Left renal pelvis (tissue), 4 donors: ENCODE measurements around the gene EPB41L2. TPM values are rescaled to one million over a fixed set of nuclear protein-coding genes. Genes with fewer than 3 reads are reported as not detected.
"Not testable (repeated sequence)": the region's sequence is repeated elsewhere in the genome, so short reads cannot be mapped to it uniquely, and the experiment has no call there.

Source experiments
- DNase-seq, 4 donors: peaks; one replicate each; pipeline ENCODE4 v3.0.0-alpha.2; 2013; ENCODE audit warnings: low read depth in 4 of 4, low spot score in 3 of 4
- polyA plus RNA-seq, 4 donors: library from polyadenylated mRNA; unstranded; fragments of 120-200 nt; gene quantifications; one replicate each; pipeline ENCODE4 v1.2.1, GENCODE V29; 2013; ENCODE audit not compliant: insufficient read length in 4 of 4

The EPB41L2 gene
- polyA plus RNA-seq, 4 donors, result 147 to 448 (median 175) TPM

DNA sequence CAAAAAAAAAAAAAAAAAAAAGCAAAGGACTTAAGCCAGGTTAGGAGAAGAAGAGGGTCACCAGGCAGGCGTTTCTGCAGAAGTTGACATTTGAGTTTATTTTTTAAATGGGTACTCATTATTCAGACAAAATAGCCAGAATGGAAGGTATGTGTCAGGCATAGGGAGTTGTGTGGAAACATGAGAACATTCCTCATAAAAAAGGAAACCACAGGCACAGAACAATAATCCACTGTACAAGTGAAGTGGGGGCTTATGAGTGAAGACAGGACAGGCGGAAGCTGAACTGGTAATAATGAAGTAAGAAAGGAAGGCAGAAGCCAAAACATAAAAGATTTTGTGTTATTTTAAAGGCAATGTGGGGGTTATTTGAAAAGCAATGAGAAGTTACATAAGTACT, 104.6 kb downstream of the EPB41L2 start:
- DNase-seq, result no peak

DNA sequence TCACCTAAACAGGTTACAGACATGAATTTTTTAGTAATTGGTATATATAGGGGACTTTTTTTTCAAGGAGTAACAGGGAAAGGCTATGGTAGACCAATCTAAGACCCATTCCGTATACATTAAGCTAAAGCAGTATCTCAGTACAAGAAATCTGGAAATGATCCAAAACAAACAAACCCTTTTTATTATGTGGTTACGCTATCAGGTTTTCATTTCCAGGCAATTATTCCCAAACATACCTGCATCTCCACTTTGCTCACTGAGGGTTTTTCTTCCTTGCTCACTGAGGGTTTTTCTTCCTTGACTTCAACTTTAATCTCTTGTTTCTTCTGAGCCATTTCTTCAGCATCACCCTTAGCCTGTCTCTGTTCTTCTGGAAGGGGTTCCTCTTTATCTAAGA, 107.3 kb downstream of the EPB41L2 start:
- DNase-seq, result no peak

DNA sequence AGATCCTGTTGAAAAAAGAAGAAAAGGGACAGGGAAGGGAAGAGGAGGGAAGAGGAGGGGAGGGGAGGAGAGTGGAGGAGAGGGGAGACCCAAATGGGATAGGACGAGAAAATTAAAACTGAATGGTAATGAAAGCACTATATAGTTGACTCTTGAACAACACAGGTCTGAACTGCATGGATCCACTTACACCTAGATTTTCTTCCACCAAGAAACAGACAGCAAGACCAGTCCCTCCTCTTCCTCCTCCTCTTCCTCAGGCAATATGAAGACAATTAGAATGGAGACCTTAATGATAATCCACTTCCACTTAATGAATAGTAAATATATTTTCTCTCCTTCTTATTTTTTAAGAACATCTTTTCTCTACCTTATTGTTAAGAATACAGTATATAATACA, 113.5 kb downstream of the EPB41L2 start:
- DNase-seq, result no peak

DNA sequence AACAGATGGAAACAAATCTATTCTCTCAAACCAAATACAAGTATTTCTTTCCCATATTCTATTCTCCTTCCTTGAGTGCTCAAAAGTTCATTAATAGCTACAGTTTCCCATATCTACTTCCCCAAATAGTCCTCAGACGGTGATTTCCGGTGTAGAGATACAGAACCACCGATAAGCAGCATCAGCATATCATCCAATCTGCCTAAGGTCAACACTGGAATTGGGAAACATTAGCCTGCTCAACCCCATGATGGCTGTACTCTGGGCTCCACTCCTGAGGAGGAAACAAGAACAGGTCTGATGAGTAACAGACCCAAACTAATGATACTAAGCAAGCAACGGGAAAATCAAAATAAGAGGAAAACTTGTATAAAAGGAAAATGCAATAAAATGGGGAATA, 115.6 kb downstream of the EPB41L2 start:
- no peak for DNase-seq

DNA sequence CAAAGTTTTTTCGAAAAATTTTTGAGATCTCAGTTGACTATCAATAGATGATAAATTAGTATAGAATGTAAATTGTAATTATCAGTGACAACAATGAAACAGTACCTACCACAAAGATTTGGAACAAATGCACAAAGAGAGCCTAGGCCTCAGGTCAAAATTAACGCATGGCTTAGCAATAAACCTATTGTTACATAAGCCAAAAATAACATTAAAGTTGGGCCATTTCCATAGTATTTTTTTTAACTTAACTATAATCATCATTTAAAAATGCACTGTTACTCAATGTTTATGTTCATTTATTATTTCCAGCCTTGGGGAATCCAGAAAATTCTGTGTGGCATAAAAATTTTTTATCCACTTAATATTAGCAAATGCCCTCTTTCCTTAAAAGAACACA, 117.0 kb downstream of the EPB41L2 start:
- DNase-seq, result no peak

DNA sequence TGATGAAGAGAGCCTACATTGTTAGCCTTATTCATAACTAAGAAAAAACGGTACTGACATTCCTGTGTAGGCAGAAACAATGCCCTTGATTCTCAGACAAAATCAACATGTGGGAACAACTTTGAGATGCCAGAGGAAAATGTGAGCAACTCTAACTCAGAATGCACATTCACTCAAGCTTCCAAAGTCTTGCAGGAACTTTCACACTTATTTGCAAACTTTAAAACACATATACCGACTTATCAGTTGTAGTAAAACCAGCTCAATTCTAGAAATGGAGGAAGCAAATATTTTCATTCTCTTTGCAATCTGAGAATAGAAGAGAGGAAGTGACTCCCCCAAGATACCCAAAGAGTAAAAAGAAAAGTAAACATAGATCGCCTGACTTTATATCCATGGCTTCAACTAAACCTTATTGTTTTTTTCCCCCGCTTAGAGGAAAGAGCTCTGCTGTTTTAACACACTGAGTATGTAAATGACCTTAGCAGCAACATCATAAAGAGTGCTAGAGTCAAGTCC, 117.6 kb downstream of the EPB41L2 start:
- DNase-seq, result no peak

DNA sequence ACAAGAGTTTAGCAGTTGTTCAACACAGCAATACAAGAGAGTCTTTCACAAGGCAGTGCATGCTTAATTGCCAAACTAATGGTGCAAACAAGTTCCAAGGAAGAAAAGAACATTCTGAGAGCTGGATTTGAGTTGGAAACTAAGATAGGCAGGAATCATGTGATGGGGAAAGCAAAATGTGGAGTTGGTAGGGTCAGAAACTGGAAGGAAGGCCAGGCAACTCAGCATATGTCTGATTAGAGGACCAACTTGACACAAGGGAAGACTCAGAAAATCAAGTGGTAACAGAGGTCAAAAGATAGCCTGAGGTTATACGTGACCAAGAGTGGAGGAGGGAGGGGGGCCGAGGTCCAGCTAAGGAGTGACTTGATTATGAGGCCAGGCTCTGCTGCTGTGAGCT, 118.6 kb downstream of the EPB41L2 start:
- no peak for DNase-seq

DNA sequence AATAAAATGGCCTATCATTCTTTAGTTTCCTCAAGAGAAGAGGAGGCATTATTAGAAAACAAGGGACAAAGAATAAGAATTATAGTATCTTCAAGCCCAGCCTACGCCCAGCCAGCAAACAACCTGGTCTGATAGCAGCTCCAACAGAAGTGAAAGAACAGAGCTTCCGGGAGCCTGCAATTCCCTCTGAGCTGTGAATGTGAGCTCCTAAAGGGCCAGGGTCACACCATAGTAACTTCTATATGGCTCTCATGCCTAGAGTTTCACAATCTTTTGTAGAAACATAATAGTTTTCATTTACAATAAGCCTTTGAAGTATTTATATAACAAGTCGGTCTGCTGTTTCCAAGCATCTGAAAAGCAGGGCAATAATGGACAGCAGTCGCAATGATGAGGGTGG, 119.3 kb downstream of the EPB41L2 start:
- no peak for DNase-seq

DNA sequence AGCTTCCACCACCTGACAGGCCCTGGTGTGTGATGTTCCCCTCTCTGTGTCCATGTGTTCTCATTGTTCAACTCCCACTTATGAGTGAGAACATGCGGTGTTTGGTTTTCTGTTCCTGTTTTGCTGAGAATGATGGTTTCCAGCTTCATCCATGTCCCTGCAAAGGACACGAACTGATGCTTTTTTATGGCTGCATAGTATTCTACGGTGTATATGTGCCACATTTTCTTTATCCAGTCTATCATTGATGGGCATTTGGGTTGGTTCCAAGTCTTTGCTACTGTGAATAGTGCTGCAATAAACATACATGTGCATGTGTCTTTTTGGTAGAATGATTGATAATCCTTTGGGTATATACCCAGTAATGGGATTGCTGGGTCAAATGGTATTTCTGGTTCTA, 120.3 kb downstream of the EPB41L2 start:
- DNase-seq, result not testable (repeated sequence)

DNA sequence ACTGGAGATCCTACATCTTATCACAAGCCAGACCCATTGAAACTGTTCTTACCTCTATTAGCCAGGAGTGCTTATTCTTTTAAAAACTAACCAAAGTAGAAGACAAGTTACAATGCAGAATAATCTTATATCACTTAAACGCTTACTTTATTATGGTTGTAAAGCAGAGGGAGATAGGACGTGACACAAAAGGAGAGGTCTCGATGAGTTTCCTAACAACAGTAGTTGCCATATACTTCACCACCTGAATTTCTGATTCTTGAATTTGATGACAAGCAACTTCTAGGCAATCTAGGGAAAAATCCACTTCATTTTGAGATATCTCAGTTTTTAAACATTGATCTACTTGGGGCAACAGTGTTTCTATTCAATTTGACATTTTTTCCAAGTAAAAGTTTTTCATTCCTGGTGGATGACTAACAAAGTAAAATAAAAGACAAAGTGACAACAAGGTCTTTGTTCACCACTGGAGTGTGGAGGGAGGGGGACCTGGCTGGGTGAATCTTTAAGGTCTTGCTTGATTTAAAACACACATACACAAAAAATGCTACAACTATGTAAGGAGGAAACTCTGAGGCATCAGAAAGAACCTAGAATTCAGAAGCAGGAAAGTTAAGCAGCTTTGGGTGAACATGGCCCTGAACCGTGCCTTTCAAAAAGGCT, 125.0 kb downstream of the EPB41L2 start:
- DNase-seq, result no peak

DNA sequence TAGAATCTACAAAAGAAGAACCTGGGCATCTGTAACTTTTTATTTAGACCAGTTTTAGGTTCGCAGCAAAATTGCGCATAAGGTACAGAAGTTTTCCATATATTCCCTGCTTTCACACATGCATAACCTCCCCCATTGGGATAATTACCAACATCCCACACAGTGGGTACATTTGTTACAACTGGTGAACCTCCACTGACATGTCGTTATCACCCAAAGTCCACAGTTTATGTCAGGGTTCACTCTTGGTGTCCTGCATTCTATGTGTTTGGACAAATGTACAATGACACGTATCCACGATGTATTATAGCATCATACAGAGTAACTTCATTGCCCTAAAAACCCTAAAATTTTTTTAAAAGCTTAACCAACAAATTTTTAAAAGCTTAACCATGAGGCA, 126.1 kb downstream of the EPB41L2 start:
- no peak for DNase-seq

DNA sequence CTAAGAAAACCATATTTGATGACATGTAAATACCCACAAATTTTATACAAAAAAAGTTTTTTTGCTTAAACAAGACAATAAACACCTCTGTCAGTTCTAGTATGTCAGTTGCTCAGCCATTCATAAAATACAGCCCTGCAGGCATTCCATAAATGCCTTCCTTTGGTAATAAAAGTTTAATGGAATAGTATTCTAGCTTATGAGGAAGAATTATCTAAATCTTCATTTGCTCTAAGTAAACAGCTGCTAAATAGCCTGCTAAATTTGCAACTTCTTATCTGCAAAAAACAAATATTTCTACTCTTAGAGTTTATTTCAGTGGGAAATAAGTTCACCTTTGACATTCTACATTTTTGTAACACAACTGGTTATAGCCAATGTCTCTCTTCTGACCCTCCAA, 127.1 kb downstream of the EPB41L2 start:
- DNase-seq, result no peak

DNA sequence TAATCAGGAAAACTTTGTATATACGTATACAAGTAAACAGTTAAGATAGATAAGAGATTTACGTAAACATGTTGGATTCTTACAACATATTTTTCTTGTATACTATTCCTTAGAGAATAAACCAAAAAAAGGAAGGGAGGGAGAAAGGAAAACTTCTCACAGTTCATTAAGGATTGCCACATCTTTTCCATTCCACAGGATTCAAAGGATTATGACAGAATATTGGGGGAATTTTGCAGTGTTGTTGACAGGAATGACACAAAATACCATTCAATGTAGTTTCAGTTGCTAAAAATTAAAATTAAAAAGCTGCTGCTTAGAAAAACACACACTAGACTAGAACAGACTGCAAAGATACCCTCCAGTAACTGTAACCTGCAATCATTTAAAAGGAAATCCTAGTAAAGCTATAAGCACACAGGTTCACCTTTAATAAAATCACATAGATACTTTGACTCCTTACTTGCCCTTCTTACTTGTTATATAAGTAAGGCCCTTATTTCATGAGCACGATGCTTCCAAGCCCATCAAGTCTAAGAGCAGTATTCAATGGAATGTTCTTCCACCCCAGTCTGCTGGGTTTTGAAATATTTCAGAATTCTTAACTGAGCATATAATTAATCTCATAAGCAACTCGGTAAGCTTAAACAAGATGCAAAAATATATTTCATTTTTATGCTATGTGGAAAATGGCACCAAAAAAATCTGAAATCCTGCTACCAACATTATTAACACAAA, 128.0 kb downstream of the EPB41L2 start:
- DNase-seq, result no peak

DNA sequence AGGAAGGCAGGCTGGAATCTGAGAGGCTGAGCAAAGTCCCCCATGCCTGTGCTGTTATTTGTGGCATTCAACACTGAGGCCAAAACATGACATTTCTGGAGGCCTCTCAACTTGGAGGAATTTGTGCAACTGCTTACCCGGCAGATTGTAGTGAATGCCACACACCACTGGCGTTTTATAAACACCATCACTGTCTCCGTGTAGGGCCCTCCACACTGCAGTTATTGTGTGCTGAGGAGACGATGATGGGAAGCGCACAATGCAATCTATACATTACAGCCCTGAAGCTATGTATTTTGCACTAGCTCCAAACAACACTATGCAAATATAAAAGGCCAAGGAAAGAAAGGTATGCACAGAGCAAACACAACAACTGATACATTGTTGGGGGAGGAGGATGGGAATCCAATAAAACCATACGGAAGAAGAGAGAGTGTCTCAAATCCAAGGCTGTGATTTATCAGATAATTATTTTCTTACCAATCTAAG, 129.3 kb downstream of the EPB41L2 start:
- no peak for DNase-seq

DNA sequence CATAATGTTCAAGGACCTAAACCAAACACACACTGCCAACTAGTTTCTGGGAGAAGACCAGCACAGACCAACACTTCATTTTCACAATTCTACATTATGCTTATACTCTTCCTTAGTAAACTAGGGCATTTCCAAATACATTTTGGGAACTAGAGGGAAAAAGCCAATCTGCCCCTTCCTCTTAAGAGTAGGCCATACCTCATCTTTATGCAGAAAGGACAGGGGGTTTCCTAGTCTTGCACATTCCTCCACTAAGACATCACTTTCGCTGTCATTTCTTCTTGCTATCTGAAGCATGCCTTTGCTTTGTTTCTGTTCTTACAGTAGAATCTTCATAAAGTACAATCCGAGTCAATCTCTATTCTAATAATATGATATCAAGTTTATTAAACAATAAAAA, 130.1 kb downstream of the EPB41L2 start:
- no peak for DNase-seq

DNA sequence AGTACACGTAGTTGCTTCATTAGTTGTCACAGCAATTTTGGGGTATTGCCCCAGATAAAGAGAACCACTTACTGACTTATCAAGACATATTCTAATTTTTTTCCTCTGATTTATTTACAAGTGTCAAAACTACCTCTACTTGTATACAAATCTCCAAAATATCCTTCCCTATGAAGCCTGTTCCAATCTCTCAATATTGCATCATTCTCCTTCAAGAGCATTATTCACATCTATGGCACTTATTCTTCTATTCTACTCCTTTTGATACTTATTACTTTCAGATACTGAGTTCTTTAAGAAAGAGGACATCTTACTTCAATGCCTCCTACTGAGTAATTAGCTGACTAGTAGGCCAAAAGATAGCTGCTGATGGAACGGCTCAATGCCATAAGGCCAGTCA, 130.6 kb downstream of the EPB41L2 start:
- DNase-seq, result no peak

DNA sequence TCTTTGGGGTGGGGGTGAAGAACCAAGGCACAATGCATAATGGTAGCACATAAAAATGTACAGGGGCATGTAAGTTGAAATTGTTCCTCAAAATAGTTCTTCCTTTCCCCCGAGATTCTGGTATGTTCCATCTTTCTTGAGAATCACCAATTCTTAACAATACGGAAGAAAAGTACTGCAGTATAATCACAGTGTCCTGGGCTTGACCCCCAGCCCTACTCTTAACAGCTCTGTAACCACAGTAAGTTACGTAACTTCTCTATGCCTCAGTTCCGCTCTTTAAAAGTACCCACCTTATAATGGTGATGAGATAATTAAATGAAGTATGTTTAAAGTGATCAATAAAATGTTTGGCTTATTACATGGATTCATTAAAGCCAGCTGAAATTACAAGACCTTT, 131.4 kb downstream of the EPB41L2 start:
- DNase-seq, result no peak

DNA sequence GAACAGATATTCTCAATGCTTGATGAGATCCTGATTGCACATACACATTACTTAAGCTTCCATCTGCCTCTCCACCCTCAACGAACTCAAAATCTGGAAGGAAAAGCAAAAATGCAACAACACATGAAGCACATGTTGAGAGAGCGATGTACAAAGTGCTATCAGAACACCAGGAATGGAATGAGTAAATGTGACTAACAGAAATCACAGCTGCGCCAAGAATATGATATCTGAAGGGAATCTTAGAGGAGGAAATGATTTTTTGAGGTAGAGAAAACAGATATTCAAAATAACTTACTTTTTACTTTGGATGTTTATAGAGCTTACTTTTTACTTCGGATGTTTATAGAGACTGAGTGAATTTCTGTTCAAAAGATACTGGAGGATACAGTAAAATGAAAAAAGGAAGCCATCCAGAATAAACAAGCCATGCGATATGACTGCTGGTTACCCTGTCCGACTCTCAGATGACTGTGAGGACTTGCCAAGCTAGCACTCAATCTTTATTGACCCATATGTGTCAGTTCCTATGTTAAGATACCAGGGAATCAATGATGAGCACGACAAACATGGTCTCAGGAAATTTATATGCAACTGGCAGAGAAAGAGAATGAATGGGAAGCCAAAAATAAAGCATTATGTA, 133.9 kb downstream of the EPB41L2 start:
- DNase-seq, result no peak

DNA sequence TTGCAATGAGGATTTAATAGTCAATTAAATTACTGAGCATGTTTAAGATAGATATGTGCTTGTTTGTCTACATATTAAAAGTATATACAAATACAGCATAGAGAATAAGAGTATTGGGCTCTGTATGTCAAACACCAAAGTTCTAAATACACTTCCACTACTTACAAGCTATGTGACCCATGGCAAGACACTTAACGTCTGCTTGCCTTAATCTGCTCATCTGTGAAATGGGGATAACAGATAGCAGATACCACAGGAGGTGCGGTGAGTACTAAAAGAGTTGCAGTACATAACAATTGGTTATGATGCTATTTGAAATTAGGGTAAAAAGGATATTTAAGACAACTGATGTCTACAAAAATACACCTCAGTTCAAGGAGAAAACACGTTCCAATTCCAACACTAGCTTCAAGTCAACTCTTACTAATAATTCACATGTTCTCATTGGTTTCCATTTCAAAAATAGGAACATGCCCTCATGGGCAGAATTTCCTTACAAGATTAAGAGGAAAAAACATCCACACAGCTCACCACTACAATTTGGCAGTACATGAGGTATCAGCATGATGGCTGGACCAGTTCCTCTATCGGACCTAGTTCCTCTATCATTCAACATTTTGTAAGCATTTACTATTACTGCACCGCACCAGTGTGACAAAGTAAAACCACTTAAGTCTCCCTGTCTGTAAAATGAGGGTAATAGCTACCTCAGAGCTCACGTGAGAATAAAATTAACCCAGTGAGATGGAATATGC, 134.7 kb downstream of the EPB41L2 start:
- no peak for DNase-seq

DNA sequence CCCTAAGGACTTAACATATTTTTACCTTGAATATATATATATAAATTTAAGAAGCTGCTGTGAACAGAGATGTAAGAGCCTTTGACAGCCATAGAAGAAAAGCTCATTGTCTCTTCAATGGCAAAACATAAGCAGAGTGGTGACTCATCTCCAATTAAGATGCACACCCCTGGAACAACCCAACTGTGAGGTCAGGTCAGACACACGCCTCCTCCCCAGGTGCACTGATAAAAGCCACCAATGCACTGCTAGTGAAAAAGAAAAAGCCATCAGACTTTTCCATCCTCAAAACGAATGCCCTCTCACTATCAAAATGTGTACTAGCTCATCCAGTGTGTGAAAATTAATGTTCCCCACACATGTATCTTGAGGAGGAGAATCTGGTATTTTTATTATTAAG, 135.7 kb downstream of the EPB41L2 start:
- no peak for DNase-seq

DNA sequence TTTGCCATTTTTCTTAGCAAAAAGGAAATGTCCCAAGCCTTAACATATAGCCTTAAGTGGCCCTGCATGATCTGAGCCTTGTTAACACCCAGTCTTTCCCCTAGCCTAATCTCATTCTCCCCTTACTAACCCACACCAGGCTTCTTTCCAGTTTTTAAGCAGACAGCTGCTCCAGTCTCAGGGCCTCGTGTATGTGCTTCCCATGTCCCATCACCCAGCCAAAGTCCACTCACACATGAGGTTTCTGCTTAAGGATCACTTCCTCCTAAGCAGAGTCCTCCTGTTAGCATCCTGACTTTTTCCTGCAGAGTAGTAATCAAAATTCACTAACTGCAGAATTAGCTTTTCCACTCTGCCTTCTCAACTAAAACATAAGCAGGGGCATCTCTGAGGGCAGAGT, 139.7 kb downstream of the EPB41L2 start:
- no peak for DNase-seq
